Activated CD4-positive, alpha-beta T cell treated with anti-CD3 and anti-CD28 coated beads, Interleukin-2, amount 50 U/mL, for 1 hour (primary cell): ENCODE results near the gene MAFF.
A peak's percentile ranks its signal among the peaks of the same experiment; 100 is the strongest.

Source experiments
- DNase-seq: peaks from one replicate; pipeline ENCODE4 v3.0.0-alpha.2; 2020

MAFF gene

DNA sequence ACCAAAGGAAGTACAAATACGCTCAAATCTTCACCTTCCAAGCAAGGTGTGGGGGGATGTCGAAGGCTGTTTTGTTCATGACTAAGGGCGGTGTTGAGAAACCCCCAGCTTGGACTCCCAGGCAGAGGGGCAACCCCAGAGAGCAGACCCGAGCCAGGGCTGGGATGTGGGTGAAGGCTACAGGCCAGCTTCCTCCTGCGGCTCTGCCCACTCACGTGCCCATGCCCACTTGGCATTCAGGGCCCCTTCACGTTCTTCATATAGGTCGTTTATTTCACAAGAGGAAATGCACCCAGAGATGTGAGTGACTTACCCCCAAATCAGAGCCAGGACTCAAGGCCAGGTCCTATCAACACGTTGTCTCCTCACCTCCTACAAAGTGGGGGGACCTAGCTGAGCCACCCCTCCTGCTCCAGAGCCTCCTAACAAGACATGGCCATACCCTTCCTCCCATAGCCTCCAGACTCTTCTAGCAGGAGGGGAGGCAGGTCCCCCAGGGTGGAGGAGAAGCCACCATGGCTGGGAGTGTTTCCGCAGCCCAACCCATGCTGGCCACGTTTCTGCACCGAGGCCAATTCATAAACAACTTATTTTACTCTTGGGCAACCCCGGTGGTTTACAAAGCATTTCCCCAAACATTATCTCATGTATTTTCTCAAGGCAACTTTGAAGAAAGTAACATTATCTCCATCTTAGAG lies 49.0 kb downstream of the MAFF start:
- DNase-seq = no peak

DNA sequence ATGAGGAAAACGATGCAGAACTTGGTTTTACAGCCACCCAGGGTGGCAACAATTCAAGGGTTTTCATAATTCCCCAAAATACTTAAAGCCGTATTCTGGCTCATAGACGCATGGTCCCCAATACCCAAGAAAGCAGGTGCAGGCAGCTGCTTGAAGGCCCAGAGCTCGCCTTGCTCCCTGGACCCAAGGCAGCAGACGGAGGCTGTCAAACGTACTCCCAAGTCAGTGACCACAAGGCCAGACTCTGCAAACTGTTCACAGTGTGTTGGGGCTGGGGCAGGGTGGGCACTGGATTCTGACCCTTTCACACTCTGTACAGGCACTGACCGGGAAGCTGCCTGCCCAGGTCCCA lies 49.5 kb downstream of the MAFF start:
- DNase-seq = no peak

DNA sequence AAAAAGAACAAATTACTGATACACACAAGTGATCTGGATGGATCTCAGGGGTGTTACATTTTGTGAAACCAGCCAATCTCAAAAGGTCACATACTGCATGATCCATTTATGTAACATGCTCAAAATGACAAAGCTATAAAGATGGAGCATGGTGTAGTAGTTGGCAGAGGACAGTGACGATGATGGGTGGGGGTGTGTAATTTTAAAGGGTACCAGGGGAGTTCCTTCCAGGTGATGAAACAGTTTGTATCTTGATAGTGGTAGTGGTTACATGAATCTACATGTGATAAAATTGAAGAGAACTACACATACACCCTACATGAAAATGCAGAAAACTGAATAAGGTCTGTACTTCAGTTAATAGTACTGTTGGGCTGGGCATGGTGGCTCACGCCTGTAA lies 53.9 kb downstream of the MAFF start:
- DNase-seq = no peak

DNA sequence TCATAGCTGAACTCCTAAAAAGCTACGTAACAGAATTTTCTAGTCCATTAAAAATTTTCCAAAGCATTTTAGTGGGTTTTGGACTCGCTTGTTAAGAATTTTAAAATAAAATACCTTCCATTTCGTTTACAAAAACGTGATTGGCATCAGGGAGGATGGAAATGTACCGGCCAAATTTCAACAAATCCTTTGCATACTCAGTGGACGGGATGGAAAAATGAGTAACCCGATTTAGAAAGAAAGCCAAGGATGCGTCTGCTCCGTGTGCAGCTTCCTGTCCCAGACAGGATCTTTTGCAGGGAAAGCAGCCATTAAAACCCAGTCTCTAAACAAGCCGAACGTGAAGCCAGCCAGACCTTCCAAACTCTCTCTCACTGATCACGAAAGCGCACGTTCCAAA lies 55.4 kb downstream of the MAFF start:
- DNase-seq = no peak

DNA sequence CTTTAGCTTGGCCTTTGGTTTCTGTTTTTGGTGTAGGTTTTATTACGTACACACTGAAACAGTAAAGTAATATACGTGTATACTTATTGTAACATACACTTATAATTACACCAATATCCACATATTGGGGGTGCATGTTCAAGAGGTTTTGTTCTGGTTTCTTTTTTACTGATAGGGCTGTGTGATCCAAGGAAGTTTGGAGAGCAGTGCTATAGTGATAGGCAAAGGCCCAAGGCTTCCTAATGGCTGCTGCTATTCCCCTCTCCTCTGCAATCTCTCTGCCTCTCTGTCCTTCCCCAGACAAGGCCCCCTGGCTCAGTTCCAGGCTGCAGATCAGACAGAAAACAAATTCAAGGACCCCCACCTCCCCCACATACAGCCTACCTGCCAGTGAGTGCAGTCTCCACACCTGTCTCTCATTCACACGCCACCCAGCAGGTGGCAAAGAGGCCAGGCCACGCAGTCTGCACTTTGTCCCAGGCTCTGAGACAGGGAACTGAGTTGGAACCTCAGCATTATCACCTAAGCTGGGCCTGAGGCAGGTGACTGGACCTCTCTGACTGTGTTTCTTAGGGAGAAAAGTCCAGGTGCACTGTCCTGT lies 56.0 kb downstream of the MAFF start:
- no peak for DNase-seq

DNA sequence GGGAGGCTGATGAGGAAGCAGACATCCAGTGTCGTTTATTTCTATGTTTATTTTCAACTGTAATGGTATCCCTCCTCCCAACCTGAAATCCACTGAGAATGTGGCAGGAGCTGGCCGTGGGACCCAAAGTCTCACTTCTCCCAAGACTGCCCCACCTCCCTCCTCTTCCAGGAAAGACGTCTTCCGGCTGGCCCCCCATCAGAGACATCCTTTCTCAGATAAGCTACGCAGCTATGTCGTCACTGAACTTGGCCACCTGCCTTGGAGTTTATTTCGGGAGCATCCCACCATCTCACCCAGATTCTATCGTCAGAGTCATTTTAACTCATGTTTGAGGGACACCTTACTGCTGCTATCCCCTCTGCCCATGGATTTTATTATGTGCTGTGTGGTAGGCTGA lies 57.1 kb downstream of the MAFF start:
- no peak for DNase-seq

DNA sequence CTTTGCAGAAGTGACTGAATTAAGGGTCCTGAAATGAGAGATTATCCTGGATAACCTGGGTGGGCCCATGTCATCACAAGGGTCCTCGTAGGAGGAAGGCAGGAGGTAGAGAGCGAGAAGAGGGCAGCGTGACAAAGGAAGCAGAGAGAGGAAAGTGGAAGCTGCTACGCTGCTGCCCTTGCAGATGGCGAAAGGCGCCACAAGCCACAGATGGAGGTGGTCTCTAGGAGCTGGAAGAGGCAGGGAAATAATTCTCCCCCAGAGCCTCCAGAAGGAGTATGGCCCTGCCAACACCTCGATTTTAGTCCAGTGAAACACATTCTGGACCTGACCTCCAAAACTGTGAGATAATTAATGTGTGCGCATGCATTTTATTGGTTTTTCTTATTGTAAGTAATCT lies 57.6 kb downstream of the MAFF start:
- no peak for DNase-seq

DNA sequence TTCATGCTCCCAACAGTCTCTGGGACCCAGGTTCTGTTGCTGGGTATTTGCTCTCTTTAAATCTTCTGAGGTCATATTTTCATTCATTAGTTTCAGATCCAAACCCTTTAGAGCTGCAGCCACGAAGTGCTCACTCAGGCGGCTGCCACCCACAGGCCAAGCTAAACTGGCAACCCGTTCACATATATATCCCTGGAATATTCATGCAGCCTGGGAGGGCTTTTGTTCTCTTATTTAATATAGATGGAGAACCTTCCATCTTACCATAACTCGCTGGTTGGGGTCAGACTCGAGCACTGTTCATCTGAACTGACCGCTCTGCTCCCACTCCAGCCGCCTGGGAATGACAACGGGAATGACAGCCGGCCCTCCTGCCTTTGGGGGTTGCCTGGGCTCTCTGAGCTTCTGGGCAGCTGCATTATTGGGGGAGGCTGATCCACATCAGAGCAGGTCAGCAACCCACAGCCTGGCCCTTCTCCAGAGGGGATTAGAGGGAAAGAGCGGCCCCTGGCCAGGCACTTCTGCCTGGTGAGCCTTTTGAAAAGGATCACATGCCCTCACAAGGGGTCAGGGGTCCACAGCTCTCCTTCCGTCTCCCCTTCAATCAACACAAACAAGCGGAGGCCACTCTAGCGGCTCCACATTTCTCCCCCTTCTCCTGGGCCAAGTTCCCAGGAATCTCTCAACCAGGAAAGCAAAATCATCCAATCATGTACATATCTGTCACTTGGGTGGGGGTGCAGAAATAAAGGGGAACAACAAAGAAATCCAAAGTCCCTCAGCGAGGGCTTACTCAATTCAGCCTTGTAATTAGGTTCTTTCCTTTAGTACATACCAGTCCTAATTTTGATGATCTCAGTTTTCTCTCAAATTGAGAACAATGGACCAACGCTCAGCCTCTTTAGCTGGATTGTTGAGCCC lies 59.2 kb downstream of the MAFF start:
- no peak for DNase-seq

DNA sequence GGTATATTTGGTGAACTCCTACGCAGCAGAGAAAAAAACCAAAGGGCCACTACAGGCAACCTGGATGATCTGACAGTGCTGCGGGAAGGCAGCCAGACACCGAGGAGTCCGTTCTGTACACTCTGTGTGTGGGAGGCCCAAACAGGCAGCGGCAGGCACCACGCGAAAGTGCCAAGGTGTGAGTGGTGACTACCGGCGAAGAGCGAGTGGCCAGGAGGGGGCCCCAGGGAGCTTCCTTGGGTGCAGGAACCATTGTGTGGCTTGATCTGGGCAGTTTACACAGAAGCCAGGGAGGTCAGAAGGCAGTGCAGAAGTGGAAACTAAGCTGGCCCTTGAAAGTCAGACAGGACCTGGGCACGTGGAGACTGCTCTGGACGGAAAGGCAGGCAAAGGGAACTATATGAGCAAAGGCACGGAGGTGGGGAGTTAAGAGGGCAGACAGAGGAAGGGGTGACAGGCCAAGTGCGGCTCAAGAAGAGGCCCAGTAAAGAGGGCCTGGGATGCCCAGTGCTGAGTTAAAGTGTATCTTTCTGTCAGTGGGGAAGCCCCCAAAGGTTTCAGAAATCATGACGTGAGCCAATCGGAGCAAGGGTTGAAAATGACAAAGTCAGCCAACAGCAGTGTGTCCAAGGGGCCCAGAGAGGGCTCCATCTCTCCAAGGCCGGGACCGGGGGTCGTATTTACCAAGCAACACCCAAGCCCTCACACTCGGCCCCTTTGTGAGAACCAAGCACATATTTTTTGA lies 60.4 kb downstream of the MAFF start:
- DNase-seq = peak; percentile 44

DNA sequence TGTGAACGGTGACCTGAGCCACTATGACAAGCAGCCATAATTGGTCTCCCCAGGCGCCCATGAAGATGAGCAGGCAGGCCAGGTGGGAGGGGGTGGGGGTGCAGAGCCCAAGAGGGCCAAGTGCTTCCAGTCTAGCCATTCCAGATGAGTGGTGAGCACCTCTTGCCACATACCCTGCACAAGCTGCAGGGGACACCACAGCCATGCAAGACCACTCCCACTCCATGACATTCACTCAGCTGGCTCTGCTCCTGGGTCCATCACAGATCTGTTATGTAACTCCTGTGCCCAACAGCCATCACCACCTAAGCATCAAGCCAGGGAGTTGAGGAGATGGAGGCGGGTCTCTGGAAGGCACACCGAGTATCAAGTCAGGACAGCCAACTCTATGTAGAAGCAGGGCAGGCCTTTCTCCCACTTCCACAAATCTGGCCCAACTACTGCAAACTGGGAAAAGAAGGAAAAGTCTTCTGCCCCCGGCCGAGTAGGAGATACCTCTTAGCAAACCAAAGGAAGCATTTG lies 62.6 kb downstream of the MAFF start:
- no peak for DNase-seq
